Measurements from ENCODE around the gene LRRC8D.

The LRRC8D gene

GRCh38 chr1:89896105-89896942 is 75.5 kb downstream of the LRRC8D start:
- no peak for DNase-seq (ENCODE audit: low read depth)
- TF ChIP-seq, protein P1, sequence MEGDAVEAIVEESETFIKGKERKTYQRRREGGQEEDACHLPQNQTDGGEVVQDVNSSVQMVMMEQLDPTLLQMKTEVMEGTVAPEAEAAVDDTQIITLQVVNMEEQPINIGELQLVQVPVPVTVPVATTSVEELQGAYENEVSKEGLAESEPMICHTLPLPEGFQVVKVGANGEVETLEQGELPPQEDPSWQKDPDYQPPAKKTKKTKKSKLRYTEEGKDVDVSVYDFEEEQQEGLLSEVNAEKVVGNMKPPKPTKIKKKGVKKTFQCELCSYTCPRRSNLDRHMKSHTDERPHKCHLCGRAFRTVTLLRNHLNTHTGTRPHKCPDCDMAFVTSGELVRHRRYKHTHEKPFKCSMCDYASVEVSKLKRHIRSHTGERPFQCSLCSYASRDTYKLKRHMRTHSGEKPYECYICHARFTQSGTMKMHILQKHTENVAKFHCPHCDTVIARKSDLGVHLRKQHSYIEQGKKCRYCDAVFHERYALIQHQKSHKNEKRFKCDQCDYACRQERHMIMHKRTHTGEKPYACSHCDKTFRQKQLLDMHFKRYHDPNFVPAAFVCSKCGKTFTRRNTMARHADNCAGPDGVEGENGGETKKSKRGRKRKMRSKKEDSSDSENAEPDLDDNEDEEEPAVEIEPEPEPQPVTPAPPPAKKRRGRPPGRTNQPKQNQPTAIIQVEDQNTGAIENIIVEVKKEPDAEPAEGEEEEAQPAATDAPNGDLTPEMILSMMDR (IDR thresholded peaks at IDR 0.05; ENCODE audit: low read length, missing control alignments) = no peak
- no peak overlapping the region for H3K4me3 ChIP-seq (replicated peaks; ENCODE audit: low read depth, low read length)

DNA sequence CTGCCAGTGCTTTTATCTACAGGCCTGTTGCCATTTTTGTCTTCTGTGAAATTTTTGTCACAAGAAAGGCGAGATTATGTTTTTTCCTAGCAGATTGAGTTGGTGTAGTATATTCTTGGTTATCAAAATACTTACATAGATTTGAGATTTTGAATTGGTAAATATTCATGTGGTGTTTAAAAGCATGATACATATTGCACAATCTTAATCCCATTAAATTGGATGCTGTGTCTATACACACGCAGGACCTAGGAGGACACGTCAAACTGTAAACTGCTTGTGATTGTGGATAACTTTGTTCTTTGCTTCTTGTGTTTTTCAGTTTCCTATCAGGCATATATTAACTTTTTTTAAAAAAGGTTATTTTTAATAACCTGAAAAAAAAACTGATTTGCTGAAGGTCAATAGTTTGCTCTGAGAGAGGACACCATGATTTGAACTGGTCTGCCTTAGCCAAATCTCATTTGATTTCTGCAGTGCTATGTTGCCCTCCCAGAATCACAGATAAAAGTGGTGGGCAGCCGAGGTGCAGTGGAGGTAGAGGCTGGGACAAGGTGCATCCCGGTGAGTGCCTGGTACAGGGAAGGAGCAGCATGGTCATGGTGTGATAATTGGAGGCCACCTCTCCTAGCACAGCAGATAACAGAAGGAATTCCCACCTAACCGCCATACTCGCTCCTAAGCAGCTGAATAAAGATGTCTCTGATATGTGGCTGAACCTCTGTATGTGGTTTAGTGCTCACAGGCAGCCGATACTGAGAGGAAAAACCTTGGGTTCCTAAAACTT is 76.7 kb downstream of the LRRC8D start:
- DNase-seq (ENCODE audit: low read depth) = no peak
- TF ChIP-seq, protein P1 (IDR thresholded peaks at IDR 0.05; ENCODE audit: low read length, missing control alignments) = no peak
- H3K4me3 ChIP-seq (replicated peaks; ENCODE audit: low read depth, low read length) = no peak overlapping the region

DNA sequence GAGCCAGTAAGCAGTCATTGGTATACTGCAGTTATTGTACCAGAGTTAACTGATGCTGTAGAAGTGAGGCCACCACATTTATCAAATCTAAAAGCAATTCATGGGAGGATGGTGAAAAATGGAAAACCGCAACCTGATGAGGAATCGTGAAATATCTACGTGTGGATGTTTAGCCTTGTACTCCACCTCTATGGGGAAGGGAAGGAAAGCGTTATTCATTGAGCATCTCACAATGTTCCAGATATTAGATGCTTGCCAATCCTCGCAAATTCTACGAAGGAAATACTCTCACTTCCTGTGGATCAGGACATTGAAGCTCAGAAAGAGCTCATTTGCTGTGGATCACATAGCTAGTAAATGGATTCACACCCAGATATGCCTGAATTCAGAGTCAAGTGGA is 77.3 kb downstream of the LRRC8D start:
- DNase-seq (ENCODE audit: low read depth) = no peak
- no peak overlapping the region for H3K4me3 ChIP-seq (replicated peaks; ENCODE audit: low read depth, low read length)
- TF ChIP-seq, protein P1 (IDR thresholded peaks at IDR 0.05; ENCODE audit: low read length, missing control alignments) = no peak

- H3K4me3 ChIP-seq (replicated peaks; ENCODE audit: low read depth, low read length) = no peak overlapping the region
- TF ChIP-seq, protein P1 (IDR thresholded peaks at IDR 0.05; ENCODE audit: low read length, missing control alignments) = no peak
- no peak for DNase-seq (ENCODE audit: low read depth)
These were observed 78.1 kb downstream of the LRRC8D start for GRCh38 chr1:89898695-89899470.

GRCh38 chr1:89900323-89900722 is 79.5 kb downstream of the LRRC8D start:
- no peak for DNase-seq (ENCODE audit: low read depth)
- TF ChIP-seq, protein P1 (IDR thresholded peaks at IDR 0.05; ENCODE audit: low read length, missing control alignments) = no peak
- no peak overlapping the region for H3K4me3 ChIP-seq (replicated peaks; ENCODE audit: low read depth, low read length)

DNA sequence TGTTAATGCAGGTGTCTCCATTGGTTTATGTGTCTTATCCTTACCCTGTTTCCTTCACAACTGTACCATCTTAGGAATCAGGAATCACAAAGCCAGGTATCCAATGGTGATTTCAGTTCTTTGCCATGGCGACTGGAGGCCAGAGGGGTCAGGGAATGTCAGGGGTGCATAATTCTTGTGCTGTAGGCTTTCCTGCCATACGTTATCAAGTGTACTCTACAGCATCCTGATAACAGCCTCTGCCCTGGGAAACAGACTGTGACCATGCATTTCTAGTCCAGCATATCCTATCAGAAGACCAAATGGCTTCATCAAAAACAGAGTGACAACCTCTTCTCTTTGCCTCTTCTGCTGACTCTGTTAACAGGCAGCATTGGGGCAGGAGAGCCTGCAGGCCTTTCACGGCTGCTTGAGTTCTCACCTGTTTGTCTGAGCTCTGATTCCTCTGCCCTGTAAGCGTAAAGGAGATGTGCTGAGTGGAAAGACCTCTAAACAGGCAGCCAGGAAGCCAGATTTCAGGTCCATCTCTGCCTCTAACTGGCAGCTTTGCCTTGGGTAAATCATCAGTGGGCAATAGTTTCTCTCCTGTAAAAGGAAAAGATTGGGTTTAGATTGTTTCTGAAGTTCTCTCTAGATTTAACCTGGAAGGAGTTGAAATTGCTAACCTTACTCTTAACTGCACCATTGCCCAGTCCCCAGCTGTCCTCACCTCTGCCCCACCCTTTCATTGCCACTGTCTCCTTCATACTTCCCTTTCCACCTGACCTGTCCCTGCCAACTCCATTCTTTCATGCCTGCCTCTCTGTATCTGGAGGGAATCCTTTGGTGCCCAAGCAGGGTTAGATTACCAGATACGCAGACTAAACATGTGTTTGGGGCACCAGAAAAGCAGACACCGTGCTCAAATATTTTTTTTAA is 80.2 kb downstream of the LRRC8D start:
- no peak for DNase-seq (ENCODE audit: low read depth)
- TF ChIP-seq, protein P1 (IDR thresholded peaks at IDR 0.05; ENCODE audit: low read length, missing control alignments) = no peak
- no peak overlapping the region for H3K4me3 ChIP-seq (replicated peaks; ENCODE audit: low read depth, low read length)

All from fibroblast of pulmonary artery (primary cell).